K562 (cell line): ENCODE results near the gene HDHD5. TPM values are rescaled to one million over a fixed set of nuclear protein-coding genes. Genes with fewer than 3 reads are reported as not detected.
A peak's percentile ranks its signal among the peaks of the same experiment; 100 is the strongest.

Experiments used
- ATAC-seq: fragments of 200-7000 bp; cut with Tn5 transposase; 3 replicates; pipeline ENCODE4 v1.9.1; 2020; ENCODE audit warnings: moderate library complexity
- BruUV-seq: library from RNA; stranded (reverse); fragments of 400-500 nt; replicated peaks from 2 replicates; lab custom pipeline; 2021; lab: Mats Ljungman, UMichigan
- CTCF ChIA-PET: fragments of 300-600 bp; formaldehyde crosslinking; extraction: SDS; loops from one replicate; lab custom pipeline; 2021; ENCODE audit warnings: low intra/inter-chr PET ratio; lab: Yijun Ruan, JAX
- POLR2A ChIA-PET: fragments of 300-600, 350-650 bp; sonication (Branson Sonifier 250); formaldehyde crosslinking; extraction: SDS; loops from one replicate; lab custom pipeline; 2021; ENCODE audit warnings: antibody characterized with exemption, inconsistent platforms; lab: Yijun Ruan, JAX
- DNase-seq, 4 experiments: peaks; one replicate each; pipeline versions ENCODE4 v3.0.0 to v3.0.0-alpha.2; 2011 to 2018; ENCODE audit warnings: low spot score in 3 of 4, mixed read lengths in 3 of 4; ENCODE audit errors: extremely low read depth in 1 of 4
- FAIRE-seq: peaks from 2 replicates; lab custom pipeline; 2011; peaks lifted over from hg19 to GRCh38; lab: Jason Lieb, UNC
- H2AFZ ChIP-seq: 2 replicates; pipeline ENCODE4 v1.6.0; 2011; ENCODE audit warnings: low read depth, low read length, control low read depth, inconsistent platforms
- H3K27ac ChIP-seq: fragments of 200-600 bp; 3 replicates; pipeline ENCODE4 v1.8.0; 2011; ENCODE audit warnings: low read depth, mild to moderate bottlenecking, control low read depth, inconsistent platforms, low read length, moderate library complexity, mixed read lengths; ENCODE audit errors: extremely low read depth
- H3K27me3 ChIP-seq, 2 experiments: fragments of 300-600 bp in 1 of 2; 2 replicates in 1 of 2; 3 replicates in 1 of 2; pipeline versions ENCODE4 v1.6.0 to v1.8.0; 2011; ENCODE audit warnings: inconsistent platforms in 2 of 2, low read length in 2 of 2, mild to moderate bottlenecking in 1 of 2, mixed read lengths in 1 of 2, moderate library complexity in 1 of 2; ENCODE audit not compliant: control insufficient read depth in 2 of 2, insufficient read depth in 2 of 2
- H3K36me3 ChIP-seq: fragments of 300-600 bp; 3 replicates; pipeline ENCODE4 v1.8.0; 2011; ENCODE audit warnings: mild to moderate bottlenecking, low read length, inconsistent platforms; ENCODE audit not compliant: control insufficient read depth, insufficient read depth
- H3K4me1 ChIP-seq, 2 experiments: fragments of 200-600 bp in 1 of 2; replicated peaks in 1 of 2; 2 replicates in 1 of 2; 3 replicates in 1 of 2; pipeline versions ENCODE4 v1.5.1 to v1.8.0; 2011; ENCODE audit warnings: inconsistent platforms in 2 of 2, low read length in 2 of 2, mild to moderate bottlenecking in 1 of 2, mixed read lengths in 1 of 2, moderate library complexity in 1 of 2; ENCODE audit not compliant: control insufficient read depth in 2 of 2, insufficient read depth in 2 of 2
- H3K4me2 ChIP-seq: 2 replicates; pipeline ENCODE4 v1.6.1; 2011; ENCODE audit warnings: low read length, control low read depth, inconsistent platforms, mixed read lengths; ENCODE audit not compliant: insufficient read depth
- H3K4me3 ChIP-seq: fragments of 200-600 bp; sonication (generic), shearing (Covaris generic); 2 replicates; pipeline ENCODE4 v1.5.1; 2016; ENCODE audit warnings: control low read depth, inconsistent platforms
- H3K79me2 ChIP-seq: fragments of 200-600 bp; 3 replicates; pipeline ENCODE4 v1.8.0; 2011; ENCODE audit warnings: low read length, inconsistent platforms; ENCODE audit not compliant: control insufficient read depth, insufficient read depth
- H3K9ac ChIP-seq, 2 experiments: 2 replicates each; pipeline versions ENCODE4 v1.6.0 to v1.6.1; 2011; ENCODE audit warnings: low read depth in 2 of 2, low read length in 2 of 2, control low read depth in 1 of 2, inconsistent platforms in 1 of 2, mild to moderate bottlenecking in 1 of 2, mixed read lengths in 1 of 2; ENCODE audit not compliant: insufficient read depth in 1 of 2
- H3K9me1 ChIP-seq: one replicate; pipeline ENCODE4 v1.6.0; 2011; ENCODE audit warnings: inconsistent platforms, mild to moderate bottlenecking, low read length, moderate library complexity; ENCODE audit not compliant: control insufficient read depth, insufficient read depth
- H3K9me3 ChIP-seq: replicated peaks from 2 replicates; pipeline ENCODE4 v1.5.1; 2011; ENCODE audit warnings: low read depth, low read length, inconsistent platforms; ENCODE audit not compliant: control insufficient read depth, insufficient read depth
- H4K20me1 ChIP-seq: replicated peaks from 2 replicates; pipeline ENCODE4 v1.6.1; 2011; ENCODE audit warnings: low read length, inconsistent platforms, mixed read lengths; ENCODE audit not compliant: control insufficient read depth, insufficient read depth
- BMI1 ChIP-seq: fragments of 150-350 bp; IDR thresholded peaks from 2 replicates; pipeline ENCODE4 v1.6.1; 2014; ENCODE audit warnings: low read length
- CHD4 ChIP-seq: fragments of 200-600 bp; sonication (generic); IDR thresholded peaks from 3 replicates; pipeline ENCODE4 v1.6.1; 2012; ENCODE audit warnings: low read depth, mild to moderate bottlenecking, mixed read lengths, low read length, inconsistent platforms; ENCODE audit not compliant: insufficient read depth, insufficient replicate concordance, poor library complexity, severe bottlenecking
- FOXA3 ChIP-seq, 2 experiments: fragments of 450-650 bp in 1 of 2; sonication (generic) in 1 of 2; formaldehyde crosslinking; IDR thresholded peaks in 1 of 2; conservative IDR thresholded peaks in 1 of 2; 2 replicates each; pipeline versions ENCODE4 v1.4.0 to v1.8.0; 2020 to 2022; ENCODE audit warnings: mild to moderate bottlenecking in 2 of 2, missing genetic modification reagents in 1 of 2
- GMEB1 ChIP-seq: fragments of 250-450 bp; sonication (Bioruptor Pico); IDR thresholded peaks from 2 replicates; pipeline ENCODE4 v1.4.0; 2020; ENCODE audit warnings: mild to moderate bottlenecking
- HMBOX1 ChIP-seq: sonication (generic); IDR thresholded peaks from 2 replicates; pipeline ENCODE4 v1.6.1; 2016
- NCOA2 ChIP-seq, 2 experiments: fragments of 450-650 bp; IDR thresholded peaks; 2 replicates each; pipeline ENCODE4 v1.6.1; 2018; ENCODE audit warnings: mild to moderate bottlenecking in 2 of 2, moderate library complexity in 1 of 2; ENCODE audit not compliant: partially characterized antibody in 2 of 2
- PCBP1 ChIP-seq: fragments of 200-400 bp; formaldehyde crosslinking; IDR thresholded peaks from 2 replicates; pipeline ENCODE4 v1.6.1; 2018; ENCODE audit warnings: mild to moderate bottlenecking, low read depth, low read length; ENCODE audit not compliant: poor library complexity, severe bottlenecking
- SREBF2 ChIP-seq: sonication (generic); formaldehyde crosslinking; IDR thresholded peaks from 2 replicates; pipeline ENCODE4 v1.4.0; 2020; ENCODE audit warnings: mild to moderate bottlenecking, missing genetic modification reagents
- WGBS: fragments of 100-300 bp; shearing (Covaris generic); methylation state at CpG from one replicate; pipeline ENCODE4 v1.1.6; 2016; ENCODE audit warnings: low coverage, mixed read lengths; ENCODE audit not compliant: insufficient coverage; ENCODE audit errors: missing lambda C conversion rate; 5-methylcytosine and 5-hydroxymethylcytosine counted together
- in situ Hi-C: fragments of 300-500 bp; cut with MboI; formaldehyde crosslinking; loops from 4 replicates; pipeline ENCODE4 v1.15.0; 2018; ENCODE audit warnings: inconsistent platforms, mixed read lengths
- intact Hi-C: fragments of 100-400 bp; cut with micrococcal nuclease; formaldehyde crosslinking; loops from 2 replicates; pipeline ENCODE4 v1.14.2; 2022
- polyA plus RNA-seq, 8 experiments: library from polyadenylated mRNA; depleted of rRNA in 4 of 8; stranded (reverse) in 5 of 8; unstranded in 3 of 8; fragments of >200 nt; fragmentation: Nextera tagmentation in 2 of 8; fragmentation: Illumina TruSeq in 1 of 8; extraction: Ambion mirVana in 2 of 8; extraction: Trizol in 1 of 8; gene quantifications; 2 replicates each; pipeline versions ENCODE4 v1.2.1 to v1.2.3, GENCODE V29; 2011 to 2014; ENCODE audit warnings: inconsistent platforms in 1 of 8, missing spikeins in 1 of 8
- total RNA-seq, 7 experiments: library from RNA; depleted of rRNA in 6 of 7; stranded (reverse); fragments of >200 nt in 6 of 7; fragmentation: Illumina TruSeq in 2 of 7; extraction: Trizol in 2 of 7; gene quantifications; 2 replicates each; pipeline versions ENCODE4 v1.2.1 to v1.2.3, GENCODE V29; 2011 to 2021; ENCODE audit warnings: low replicate concordance in 1 of 7
- TF ChIP-seq, protein P1 (sequence below): fragments of 250-450 bp; sonication (Bioruptor Pico); IDR thresholded peaks from 2 replicates; pipeline ENCODE4 v1.4.0; 2020; ENCODE audit warnings: mild to moderate bottlenecking, moderate library complexity

HDHD5 gene
- total and polyA plus RNA-seq, 9 of the 15 experiments (the other 6 are each of a cell fraction or from before 2014, with no cell fraction given), result 1.6 to 36.6 (median 24.2) TPM

DNA sequence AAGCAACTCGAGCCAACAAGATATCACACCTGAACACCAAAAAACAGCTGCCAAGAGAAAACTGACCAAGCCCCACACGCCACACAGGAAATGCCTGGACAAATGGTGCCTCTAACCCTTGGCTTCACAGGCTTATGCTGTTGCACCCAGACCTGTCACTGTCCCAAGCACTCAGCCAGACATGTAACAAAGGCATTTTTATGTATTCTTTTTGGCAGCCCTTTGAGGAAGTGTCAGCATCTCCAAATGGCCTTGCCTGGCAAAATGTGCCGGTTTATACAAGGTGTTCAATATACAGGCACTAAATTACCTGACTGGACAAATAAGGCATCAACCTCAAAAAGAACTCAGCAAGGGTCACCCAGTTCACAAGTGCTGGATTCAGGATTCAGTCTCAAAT, 6.1 kb downstream of the HDHD5 start:
- TF ChIP-seq NCOA2 (IDR thresholded peaks at IDR 0.05; ENCODE audit: partially characterized antibody in 2 of 2) (no peak), GMEB1 (CRISPR knock-in tag) (no peak), PCBP1 (no peak)
- H3K27ac ChIP-seq, result no peak overlapping the region
- ATAC-seq (peak; percentile 18; the same call in 1 of the 3 replicates), DNase-seq (no peak), FAIRE-seq (no peak)
- no peak overlapping the region for H3K4me3 ChIP-seq
- WGBS, result 53% methylated on average over 3 of the region's 3 CpGs
- H3K27me3 ChIP-seq, result no peaks in the 10 kb centered on the region
- H3K36me3 ChIP-seq, result peaks cover 18% of the 10 kb centered on the region; the same call in 2 of the 3 replicates
- POLR2A ChIA-PET, result no interaction called here
- CTCF ChIA-PET, result no interaction called here
- peaks cover 6 to 7% of the 10 kb centered on the region in 2 experiments; a peak in 3 of 5 replicates for H3K4me1 ChIP-seq
- no TSS peak for BruUV-seq
- H4K20me1 ChIP-seq, result peaks cover 10% of the 10 kb centered on the region
- H2AFZ ChIP-seq, result no peak overlapping the region
- H3K9ac ChIP-seq, result no peak overlapping the region
- no peaks in the 10 kb centered on the region for H3K9me1 ChIP-seq
- in situ Hi-C loops, result no loop called here
- intact Hi-C loops, result no loop called here
- no peak overlapping the region for H3K4me2 ChIP-seq
- H3K9me3 ChIP-seq, result no peaks in the 10 kb centered on the region
- H3K79me2 ChIP-seq, result peaks cover 13% of the 10 kb centered on the region

GRCh38 chr22:17152340-17152739, 6.7 kb downstream of the HDHD5 start:
- Histone ChIP-seq H3K9ac (no peak overlapping the region), H3K9me3 (no peaks in the 10 kb centered on the region), H3K4me1 (peaks cover 5 to 7% of the 10 kb centered on the region in 2 experiments; a peak in 2 of 5 replicates), H2AFZ (no peak overlapping the region), H3K4me3 (no peak overlapping the region), H3K79me2 (peaks cover 8% of the 10 kb centered on the region; the same call in 1 of the 3 replicates), H3K27ac (no peak overlapping the region), H3K27me3 (no peaks in the 10 kb centered on the region), H3K9me1 (no peaks in the 10 kb centered on the region), H3K4me2 (no peak overlapping the region), H4K20me1 (peaks cover 15% of the 10 kb centered on the region), H3K36me3 (peaks cover 18% of the 10 kb centered on the region; the same call in 1 of the 3 replicates)
- in situ Hi-C loops, result no loop called here
- 69% methylated on average over 6 of the region's 6 CpGs for WGBS
- FAIRE-seq (no peak), DNase-seq (no peak), ATAC-seq (no peak)
- ChIA-PET POLR2A (no interaction called here), CTCF (no interaction called here)
- intact Hi-C loops, result no loop called here
- no TSS peak for BruUV-seq
- no peak for TF ChIP-seq BMI1
- TF ChIP-seq CHD4, result no peak
- no peak for TF ChIP-seq FOXA3 (CRISPR knock-in tag; conservative IDR thresholded peaks at IDR 0.05 in 1 of 2, IDR thresholded peaks at IDR 0.05 in 1 of 2)
- TF ChIP-seq, protein P1, sequence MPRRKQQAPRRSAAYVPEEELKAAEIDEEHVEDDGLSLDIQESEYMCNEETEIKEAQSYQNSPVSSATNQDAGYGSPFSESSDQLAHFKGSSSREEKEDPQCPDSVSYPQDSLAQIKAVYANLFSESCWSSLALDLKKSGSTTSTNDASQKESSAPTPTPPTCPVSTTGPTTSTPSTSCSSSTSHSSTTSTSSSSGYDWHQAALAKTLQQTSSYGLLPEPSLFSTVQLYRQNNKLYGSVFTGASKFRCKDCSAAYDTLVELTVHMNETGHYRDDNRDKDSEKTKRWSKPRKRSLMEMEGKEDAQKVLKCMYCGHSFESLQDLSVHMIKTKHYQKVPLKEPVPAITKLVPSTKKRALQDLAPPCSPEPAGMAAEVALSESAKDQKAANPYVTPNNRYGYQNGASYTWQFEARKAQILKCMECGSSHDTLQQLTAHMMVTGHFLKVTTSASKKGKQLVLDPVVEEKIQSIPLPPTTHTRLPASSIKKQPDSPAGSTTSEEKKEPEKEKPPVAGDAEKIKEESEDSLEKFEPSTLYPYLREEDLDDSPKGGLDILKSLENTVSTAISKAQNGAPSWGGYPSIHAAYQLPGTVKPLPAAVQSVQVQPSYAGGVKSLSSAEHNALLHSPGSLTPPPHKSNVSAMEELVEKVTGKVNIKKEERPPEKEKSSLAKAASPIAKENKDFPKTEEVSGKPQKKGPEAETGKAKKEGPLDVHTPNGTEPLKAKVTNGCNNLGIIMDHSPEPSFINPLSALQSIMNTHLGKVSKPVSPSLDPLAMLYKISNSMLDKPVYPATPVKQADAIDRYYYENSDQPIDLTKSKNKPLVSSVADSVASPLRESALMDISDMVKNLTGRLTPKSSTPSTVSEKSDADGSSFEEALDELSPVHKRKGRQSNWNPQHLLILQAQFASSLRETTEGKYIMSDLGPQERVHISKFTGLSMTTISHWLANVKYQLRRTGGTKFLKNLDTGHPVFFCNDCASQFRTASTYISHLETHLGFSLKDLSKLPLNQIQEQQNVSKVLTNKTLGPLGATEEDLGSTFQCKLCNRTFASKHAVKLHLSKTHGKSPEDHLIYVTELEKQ (CRISPR knock-in tag), result no peak
- no peak for TF ChIP-seq SREBF2 (CRISPR knock-in tag)
- no peak for TF ChIP-seq HMBOX1
